ENCODE results near the gene CDC42BPB. TPM values are rescaled to one million over a fixed set of nuclear protein-coding genes. Genes with fewer than 3 reads are reported as not detected.

CDC42BPB gene
- total RNA-seq, 4 donors from 2014 or later = 90.7 to 153 (median 101) TPM

DNA sequence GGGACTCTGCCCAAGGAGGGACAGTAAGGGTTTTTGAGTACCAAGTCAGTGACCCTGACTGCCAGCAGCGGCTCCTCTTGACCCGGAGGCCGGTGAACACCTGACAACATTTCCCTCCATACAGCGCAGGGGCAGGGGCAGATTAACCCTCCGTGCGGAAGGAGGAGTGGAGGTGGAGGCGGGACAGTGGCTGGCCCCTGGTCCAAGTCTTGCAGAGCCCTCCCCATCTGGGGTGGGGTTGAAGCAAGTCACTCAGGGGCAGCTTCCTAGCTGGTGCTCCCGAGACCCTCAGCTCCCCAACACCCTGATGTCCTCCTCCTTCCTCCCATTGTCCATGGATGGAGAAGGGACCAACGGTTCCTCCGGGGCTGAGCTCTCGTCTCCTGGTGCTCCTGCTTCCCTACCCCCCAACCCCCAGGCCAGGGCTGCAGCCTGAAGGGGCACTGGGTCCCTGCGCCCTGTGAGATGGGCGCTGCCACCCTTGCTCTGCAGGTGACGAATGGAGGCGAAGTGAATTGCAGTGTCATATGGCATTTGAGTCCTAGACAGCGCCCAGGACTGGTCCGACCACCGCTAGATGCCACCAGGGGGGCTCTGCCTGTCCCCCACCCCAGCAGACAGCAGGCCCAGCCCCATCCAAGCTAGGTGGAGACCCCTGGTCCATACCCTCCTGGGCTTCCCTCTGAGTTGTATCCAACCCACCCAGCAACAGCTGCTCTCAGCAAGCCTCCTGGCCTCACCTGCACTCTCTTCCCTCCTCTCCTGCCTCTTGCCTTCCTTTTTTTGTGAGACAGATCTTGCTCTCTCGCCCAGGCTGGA lies 141.8 kb downstream of the CDC42BPB start:
- H3K9me3 ChIP-seq = no peaks in the 10 kb centered on the region
- no peaks in the 10 kb centered on the region for H3K4me1 ChIP-seq
- TF ChIP-seq POLR2A (IDR thresholded peaks at IDR 0.05) = no peak
- TF ChIP-seq, protein P1, sequence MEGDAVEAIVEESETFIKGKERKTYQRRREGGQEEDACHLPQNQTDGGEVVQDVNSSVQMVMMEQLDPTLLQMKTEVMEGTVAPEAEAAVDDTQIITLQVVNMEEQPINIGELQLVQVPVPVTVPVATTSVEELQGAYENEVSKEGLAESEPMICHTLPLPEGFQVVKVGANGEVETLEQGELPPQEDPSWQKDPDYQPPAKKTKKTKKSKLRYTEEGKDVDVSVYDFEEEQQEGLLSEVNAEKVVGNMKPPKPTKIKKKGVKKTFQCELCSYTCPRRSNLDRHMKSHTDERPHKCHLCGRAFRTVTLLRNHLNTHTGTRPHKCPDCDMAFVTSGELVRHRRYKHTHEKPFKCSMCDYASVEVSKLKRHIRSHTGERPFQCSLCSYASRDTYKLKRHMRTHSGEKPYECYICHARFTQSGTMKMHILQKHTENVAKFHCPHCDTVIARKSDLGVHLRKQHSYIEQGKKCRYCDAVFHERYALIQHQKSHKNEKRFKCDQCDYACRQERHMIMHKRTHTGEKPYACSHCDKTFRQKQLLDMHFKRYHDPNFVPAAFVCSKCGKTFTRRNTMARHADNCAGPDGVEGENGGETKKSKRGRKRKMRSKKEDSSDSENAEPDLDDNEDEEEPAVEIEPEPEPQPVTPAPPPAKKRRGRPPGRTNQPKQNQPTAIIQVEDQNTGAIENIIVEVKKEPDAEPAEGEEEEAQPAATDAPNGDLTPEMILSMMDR (IDR thresholded peaks at IDR 0.05) = no peak
- H3K36me3 ChIP-seq = no peaks in the 10 kb centered on the region
- WGBS, 2 donors = 85% methylated on average over 18 to 19 of the region's 19 CpGs
- no peak overlapping the region for H3K27ac ChIP-seq
- no peak for DNase-seq
- no peak overlapping the region for H3K4me3 ChIP-seq (replicated peaks in 1 of 3)
- H3K27me3 ChIP-seq = no peaks in the 10 kb centered on the region
- intact Hi-C loops (cut with DNase I) = loop anchor here (5.0 kb wide), 1 partner anchor 218 kb away; no protein-coding TSS in a partner anchor

DNA sequence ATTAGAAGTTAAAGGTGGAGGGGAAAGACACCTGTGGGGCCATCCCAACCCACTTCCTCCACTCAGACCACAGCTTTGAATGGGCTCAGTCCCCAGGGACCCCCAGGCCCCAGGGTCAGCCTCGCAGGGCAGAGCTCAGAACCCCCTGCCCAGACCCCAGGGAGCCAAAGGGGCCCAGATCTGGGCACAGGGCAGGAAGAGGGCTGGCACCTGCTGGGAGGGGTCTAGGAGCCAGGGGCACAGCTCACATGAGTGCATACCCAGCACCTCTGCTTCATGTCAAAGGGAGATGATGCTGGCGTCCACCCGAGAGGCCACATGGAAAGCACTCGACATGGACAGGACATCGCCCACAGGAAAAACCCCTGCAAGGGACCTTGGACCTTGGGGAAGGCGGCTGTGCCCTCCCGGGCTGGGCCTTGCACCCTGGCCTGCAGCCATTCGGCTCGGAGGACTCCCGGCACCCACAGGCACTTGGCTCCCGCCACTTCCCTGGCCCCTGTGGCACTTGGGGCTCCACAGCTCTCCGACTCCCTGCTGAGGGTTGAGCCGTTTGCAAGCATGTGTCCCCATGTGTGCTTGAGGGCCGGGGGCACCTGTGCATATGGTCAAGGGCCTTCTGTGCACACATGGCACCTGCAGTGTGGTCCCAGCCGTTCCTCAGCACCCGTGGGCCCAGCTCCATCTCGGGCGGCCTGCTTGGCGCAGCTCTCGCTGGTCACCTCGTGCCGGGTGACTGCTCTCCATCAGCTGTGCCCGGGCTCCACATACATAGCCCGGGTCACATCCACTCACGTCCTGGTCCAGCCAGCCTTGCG lies 142.7 kb downstream of the CDC42BPB start:
- Histone ChIP-seq H3K36me3 (no peaks in the 10 kb centered on the region), H3K27me3 (no peaks in the 10 kb centered on the region), H3K4me3 (replicated peaks in 1 of 3) (no peak overlapping the region), H3K4me1 (peaks cover 0 to under 1% of the 10 kb centered on the region in 2 donors), H3K9me3 (no peaks in the 10 kb centered on the region), H3K27ac (no peak overlapping the region)
- intact Hi-C loops (cut with DNase I) = loop anchor here (5.0 kb wide), 1 partner anchor 217 kb away; no protein-coding TSS in a partner anchor
- no peak for DNase-seq
- TF ChIP-seq POLR2A (IDR thresholded peaks at IDR 0.05) = no peak
- TF ChIP-seq, protein P1 (IDR thresholded peaks at IDR 0.05) = no peak
- WGBS, 2 donors = 83 to 88% methylated on average over 10 to 16 of the region's 26 CpGs

DNA sequence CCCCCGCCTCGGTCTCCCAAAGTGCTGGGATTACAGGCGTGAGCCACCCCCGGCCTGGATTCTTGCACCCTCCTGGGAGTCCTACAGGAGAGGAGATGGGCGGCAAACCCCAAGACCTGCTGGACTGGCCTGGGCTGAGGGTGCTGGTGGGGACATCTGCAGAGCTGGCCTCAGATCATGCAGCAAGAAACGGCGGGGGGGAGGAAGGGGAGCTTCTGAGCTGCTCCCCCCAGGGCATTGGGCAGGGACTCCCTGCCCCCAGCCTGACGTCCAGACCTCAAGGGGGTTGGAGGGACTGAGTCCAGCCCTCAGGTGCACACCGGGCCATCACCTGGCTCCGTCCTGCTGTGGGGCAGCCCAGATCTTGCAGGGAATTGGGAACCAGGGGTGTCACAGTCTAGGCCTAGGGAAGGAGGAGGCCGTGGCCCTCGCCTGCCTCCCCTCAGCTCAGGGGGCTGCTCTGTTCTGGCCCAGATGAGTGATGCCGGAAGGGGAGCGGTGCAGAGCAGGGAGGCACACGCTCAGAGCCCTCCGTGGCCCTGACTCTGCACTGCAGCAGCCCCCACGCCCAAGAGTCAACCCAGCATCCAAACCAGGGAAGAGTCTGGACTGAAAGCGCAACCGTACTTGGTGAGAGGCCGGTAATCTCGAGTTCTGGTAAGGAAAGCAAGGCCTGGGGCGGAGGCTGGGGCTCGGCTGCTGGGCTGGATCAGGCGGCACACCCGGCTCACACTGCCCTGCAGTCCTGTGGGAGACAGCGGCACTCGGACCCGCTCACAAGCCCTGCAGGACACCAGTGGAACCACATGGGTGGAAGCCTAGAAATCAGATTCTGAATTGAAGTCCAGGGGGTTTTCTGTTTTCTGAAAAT lies 143.8 kb downstream of the CDC42BPB start:
- no peaks in the 10 kb centered on the region for H3K9me3 ChIP-seq
- DNase-seq = no peak
- no peak overlapping the region for H3K27ac ChIP-seq
- TF ChIP-seq, protein P1 (IDR thresholded peaks at IDR 0.05) = no peak
- no peak for TF ChIP-seq POLR2A (IDR thresholded peaks at IDR 0.05)
- H3K27me3 ChIP-seq = no peaks in the 10 kb centered on the region
- no peak overlapping the region for H3K4me3 ChIP-seq (replicated peaks in 1 of 3)
- no peaks in the 10 kb centered on the region for H3K36me3 ChIP-seq
- WGBS, 2 donors = 84 to 93% methylated on average over 17 to 18 of the region's 28 CpGs
- intact Hi-C loops (cut with DNase I) = no loop called here
- peaks cover 8 to 11% of the 10 kb centered on the region in 2 donors for H3K4me1 ChIP-seq

DNA sequence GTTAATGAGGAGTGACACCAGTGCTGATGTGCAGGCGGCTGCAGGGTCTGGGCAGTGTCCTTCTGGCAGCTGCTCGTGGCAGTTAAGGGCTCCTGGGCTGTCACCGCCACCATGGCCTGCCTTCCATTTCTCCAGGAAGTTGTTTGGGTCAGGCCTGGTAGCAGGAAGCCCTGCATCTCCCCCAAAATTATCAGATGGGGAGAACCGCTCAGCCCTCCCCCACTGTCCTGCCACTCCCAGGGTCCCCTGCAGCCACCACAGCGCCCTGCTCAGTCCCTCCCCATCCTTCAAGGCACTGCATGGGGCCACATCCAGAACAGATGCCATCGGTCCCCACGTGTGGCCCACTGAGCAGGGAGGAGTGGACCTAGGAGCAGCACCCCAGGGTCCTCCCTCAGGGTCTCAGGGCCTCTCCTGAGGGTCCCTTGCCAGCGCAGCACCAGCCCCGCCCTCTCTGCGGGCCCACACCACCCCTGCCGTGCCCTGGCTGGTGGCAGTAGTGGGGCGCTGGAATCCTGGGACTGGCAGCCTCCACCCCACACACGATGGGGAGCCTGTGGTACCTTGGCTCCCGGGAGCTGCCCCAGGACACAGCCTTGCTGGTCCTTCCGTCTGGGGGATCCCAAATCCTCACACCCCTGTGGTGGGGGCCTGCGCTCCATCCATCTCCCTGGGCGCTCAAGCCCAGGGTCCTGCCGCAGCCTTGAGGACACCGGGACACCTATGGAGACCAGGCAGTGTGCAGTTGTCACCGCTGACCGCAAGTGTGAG lies 145.2 kb downstream of the CDC42BPB start:
- peaks cover 12 to 16% of the 10 kb centered on the region in 2 donors for H3K4me1 ChIP-seq
- intact Hi-C loops (cut with DNase I) = no loop called here
- no peak for DNase-seq
- H3K36me3 ChIP-seq = no peaks in the 10 kb centered on the region
- TF ChIP-seq, protein P1 (IDR thresholded peaks at IDR 0.05) = no peak
- TF ChIP-seq POLR2A (IDR thresholded peaks at IDR 0.05) = no peak
- no peak overlapping the region for H3K4me3 ChIP-seq (replicated peaks in 1 of 3)
- no peaks in the 10 kb centered on the region for H3K9me3 ChIP-seq
- 94 to 100% methylated on average over 6 to 12 of the region's 21 CpGs for WGBS, 2 donors
- no peaks in the 10 kb centered on the region for H3K27me3 ChIP-seq
- no peak overlapping the region for H3K27ac ChIP-seq
